Brain microvascular endothelial cell (primary cell): Measurements from ENCODE around the gene SKP1.
"Not testable (repeated sequence)": the region's sequence is repeated elsewhere in the genome, so short reads cannot be mapped to it uniquely, and the experiment has no call there.

Source experiments
- DNase-seq: peaks from one replicate; pipeline ENCODE4 v3.0.0-alpha.2; 2020
- H3K27ac ChIP-seq: fragments of 250-450 bp; sonication (Bioruptor Pico); 2 replicates; pipeline ENCODE4 v1.5.1; 2020; ENCODE audit warnings: mild to moderate bottlenecking, moderate library complexity
- H3K27me3 ChIP-seq: fragments of 250-450 bp; sonication (Bioruptor Pico); replicated peaks from 2 replicates; pipeline ENCODE4 v1.5.1; 2020; ENCODE audit warnings: mild to moderate bottlenecking
- H3K36me3 ChIP-seq: fragments of 250-450 bp; sonication (Bioruptor Pico); replicated peaks from 2 replicates; pipeline ENCODE4 v1.5.1; 2020; ENCODE audit warnings: mild to moderate bottlenecking
- H3K4me3 ChIP-seq: 2 replicates; pipeline ENCODE4 v1.5.1; 2011; ENCODE audit warnings: low read depth, mild to moderate bottlenecking, control low read depth, low read length, moderate library complexity
- in situ Hi-C: cut with HindIII; loops from 2 replicates; pipeline ENCODE4 v1.10.0; 2017; ENCODE audit warnings: low sequenced_read_pairs, low pct_ligation_motif_present
- TF ChIP-seq, protein P1 (sequence below): IDR thresholded peaks from 2 replicates; pipeline ENCODE4 v1.5.1; 2011; ENCODE audit warnings: low read depth, mild to moderate bottlenecking, moderate library complexity, low read length, control low read depth, inconsistent platforms; ENCODE audit errors: missing control alignments

Gene SKP1

DNA sequence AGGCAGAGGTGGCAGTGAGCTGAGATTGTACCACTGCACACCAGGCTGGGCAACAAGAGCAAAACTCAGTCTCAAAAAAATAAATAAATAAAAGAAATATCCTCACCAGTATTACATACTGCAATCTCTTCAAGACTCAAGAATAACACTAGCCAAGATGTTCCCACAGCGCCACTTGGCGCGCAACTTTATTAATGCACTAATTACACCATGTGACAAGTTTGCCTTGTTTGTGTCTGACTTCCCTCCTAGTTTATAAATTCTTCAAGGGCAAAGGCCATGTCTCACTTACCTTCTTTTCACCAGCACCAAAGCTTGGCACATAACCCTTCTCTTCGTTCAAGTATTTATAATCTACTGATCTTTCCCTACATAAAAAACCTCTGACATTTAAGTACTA, 4.8 kb downstream of the SKP1 start:
- H3K4me3 ChIP-seq = no peak overlapping the region
- no peak for DNase-seq
- no peak overlapping the region for H3K27ac ChIP-seq
- H3K36me3 ChIP-seq = peaks cover 53% of the 10 kb centered on the region
- in situ Hi-C loops = no loop called here
- H3K27me3 ChIP-seq = no peaks in the 10 kb centered on the region
- TF ChIP-seq, protein P1, sequence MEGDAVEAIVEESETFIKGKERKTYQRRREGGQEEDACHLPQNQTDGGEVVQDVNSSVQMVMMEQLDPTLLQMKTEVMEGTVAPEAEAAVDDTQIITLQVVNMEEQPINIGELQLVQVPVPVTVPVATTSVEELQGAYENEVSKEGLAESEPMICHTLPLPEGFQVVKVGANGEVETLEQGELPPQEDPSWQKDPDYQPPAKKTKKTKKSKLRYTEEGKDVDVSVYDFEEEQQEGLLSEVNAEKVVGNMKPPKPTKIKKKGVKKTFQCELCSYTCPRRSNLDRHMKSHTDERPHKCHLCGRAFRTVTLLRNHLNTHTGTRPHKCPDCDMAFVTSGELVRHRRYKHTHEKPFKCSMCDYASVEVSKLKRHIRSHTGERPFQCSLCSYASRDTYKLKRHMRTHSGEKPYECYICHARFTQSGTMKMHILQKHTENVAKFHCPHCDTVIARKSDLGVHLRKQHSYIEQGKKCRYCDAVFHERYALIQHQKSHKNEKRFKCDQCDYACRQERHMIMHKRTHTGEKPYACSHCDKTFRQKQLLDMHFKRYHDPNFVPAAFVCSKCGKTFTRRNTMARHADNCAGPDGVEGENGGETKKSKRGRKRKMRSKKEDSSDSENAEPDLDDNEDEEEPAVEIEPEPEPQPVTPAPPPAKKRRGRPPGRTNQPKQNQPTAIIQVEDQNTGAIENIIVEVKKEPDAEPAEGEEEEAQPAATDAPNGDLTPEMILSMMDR = no peak

DNA sequence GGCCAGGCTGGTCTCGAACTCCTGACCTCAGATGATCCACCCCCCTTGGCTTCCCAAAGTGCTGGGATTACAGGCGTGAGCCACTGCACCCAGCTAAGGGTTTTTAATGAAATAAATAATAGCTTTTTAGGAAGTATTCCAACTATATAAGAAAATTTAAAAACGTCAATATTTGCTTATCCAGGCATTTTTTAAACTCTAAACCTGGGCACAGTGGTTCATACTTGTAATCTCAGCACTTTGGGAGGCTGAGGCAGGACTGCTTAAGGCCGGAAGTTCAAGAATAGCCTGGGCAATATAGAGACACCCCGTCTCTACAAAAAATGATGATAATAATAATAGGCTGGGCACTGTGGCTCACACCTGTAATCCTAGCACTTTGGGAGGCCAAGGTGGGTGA, 14.2 kb downstream of the SKP1 start:
- in situ Hi-C loops = no loop called here
- Histone ChIP-seq H3K27ac (no peak overlapping the region), H3K4me3 (no peak overlapping the region), H3K36me3 (peaks cover 60% of the 10 kb centered on the region), H3K27me3 (no peaks in the 10 kb centered on the region)
- DNase-seq = no peak
- TF ChIP-seq, protein P1 = no peak

DNA sequence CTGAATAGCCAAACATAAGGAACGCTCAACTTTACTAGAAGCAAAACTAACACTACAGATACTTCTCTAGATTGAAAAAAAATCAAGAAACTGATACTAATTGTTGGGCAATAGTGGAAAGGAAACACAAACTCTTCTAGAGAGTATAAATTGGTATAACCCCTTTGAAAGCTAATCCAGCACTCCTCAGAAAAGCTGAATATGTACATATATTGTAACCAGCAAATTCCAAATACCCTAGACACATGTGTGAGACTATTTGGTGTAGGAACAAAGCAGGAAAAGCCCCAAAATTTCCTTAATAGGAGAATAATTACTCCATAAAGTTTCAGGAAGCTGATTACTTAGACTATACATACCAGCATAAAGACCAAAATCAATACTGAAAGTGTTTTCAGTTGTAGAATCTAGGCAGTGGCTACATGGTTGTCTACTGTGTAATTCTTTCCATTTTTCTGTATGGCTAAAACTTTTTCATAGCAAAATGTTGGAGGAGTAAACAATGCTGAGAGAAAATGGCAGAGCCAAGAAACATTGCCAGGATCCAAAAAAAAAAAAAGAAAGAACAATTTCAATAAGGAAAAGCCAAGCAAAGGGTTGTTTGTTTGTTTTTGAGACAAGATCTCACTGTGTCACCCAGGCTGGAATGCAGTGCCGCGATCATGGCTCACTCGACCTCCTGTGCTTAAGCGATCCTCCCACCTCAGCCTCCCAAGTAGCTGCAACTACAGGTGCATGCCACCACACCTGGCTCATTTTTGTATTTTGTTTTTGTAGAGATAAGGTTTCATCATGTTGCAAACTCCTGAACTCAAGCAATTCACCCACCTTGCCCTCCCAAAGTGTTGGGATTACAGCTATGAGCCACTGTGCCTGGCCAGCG, 15.0 kb downstream of the SKP1 start:
- in situ Hi-C loops = no loop called here
- no peak for DNase-seq
- no peaks in the 10 kb centered on the region for H3K27me3 ChIP-seq
- TF ChIP-seq, protein P1 = no peak
- peaks cover 61% of the 10 kb centered on the region for H3K36me3 ChIP-seq
- no peak overlapping the region for H3K27ac ChIP-seq
- no peak overlapping the region for H3K4me3 ChIP-seq

DNA sequence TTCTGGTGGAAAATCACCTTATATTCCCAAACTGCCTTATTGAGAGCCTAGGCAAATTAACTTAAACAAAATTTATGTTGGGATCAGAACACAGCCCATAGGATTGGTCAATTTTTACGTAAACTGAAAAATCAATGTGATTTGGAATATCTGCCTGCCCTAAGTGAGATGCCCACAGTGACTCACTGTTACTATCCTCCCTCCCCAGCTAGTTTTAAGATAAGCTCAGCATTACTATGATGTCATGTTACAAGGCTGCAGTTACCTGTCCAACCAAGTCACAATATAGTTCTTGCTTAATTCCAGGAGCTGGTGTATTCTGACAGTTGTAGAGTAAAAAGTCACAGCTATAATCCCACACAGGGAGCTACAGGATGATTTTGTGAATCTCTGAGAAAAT, 23.1 kb downstream of the SKP1 start:
- no peak overlapping the region for H3K27ac ChIP-seq
- peaks cover 65% of the 10 kb centered on the region for H3K36me3 ChIP-seq
- no peak for DNase-seq
- in situ Hi-C loops = no loop called here
- H3K27me3 ChIP-seq = no peaks in the 10 kb centered on the region
- H3K4me3 ChIP-seq = no peak overlapping the region
- TF ChIP-seq, protein P1 = no peak

DNA sequence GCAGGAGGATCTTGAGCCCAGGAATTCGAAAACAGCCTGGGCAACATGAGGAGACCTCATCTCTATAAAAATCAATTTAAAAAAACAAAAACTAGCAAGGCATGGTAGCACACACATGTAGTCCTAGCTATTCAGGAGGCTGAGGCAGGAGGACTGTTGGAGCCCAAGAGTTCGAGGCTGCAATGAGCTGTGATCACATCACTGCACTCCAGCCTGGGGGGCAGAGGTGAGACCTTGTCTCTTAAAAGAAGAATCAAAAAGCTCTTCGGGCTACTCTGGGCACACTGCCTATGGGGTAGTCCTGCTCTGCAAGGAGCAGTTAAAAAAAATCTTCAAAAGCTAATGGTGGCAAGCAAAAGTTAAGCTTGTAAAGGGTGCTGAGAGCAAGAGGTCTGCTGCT, 23.5 kb downstream of the SKP1 start:
- in situ Hi-C loops = no loop called here
- DNase-seq = no peak
- no peaks in the 10 kb centered on the region for H3K27me3 ChIP-seq
- H3K27ac ChIP-seq = no peak overlapping the region
- no peak overlapping the region for H3K4me3 ChIP-seq
- H3K36me3 ChIP-seq = peaks cover 63% of the 10 kb centered on the region
- TF ChIP-seq, protein P1 = no peak

DNA sequence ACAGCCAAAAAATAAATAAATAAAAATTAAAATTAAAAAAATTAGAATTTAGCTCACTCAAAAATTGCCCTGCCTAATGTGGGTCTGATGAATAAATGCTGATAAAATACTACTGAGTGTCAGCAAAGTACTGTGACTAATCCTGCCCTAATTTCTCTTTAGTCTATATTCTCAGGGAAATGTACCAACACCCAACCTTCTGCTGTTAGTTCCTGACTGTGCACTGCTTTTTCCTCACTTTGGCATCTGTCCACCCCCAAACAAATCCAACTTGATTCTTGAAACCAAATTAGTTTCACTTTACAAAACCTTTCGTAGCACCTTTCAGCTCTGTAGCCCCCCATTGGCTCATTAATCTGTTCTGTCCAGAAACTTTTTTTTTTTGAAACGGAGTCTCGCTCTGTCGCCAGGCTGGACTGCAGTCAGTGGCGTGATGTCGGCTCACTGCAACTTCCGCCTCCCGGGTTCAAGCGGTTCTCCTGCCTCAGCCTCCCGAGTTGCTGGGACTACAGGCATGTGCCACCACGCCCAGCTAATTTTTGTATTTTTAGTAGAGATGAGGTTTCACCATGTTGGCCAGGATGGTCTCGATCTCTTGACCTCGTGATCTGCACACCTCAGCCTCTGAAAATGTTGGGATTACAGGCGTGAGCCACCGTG, 24.4 kb downstream of the SKP1 start:
- H3K4me3 ChIP-seq, in situ Hi-C loops, H3K27ac ChIP-seq, H3K27me3 ChIP-seq, DNase-seq: not testable (repeated sequence)
- H3K36me3 ChIP-seq = peaks cover 57% of the 10 kb centered on the region
